ENCODE measurements around the gene BTBD7.

BTBD7 gene

DNA sequence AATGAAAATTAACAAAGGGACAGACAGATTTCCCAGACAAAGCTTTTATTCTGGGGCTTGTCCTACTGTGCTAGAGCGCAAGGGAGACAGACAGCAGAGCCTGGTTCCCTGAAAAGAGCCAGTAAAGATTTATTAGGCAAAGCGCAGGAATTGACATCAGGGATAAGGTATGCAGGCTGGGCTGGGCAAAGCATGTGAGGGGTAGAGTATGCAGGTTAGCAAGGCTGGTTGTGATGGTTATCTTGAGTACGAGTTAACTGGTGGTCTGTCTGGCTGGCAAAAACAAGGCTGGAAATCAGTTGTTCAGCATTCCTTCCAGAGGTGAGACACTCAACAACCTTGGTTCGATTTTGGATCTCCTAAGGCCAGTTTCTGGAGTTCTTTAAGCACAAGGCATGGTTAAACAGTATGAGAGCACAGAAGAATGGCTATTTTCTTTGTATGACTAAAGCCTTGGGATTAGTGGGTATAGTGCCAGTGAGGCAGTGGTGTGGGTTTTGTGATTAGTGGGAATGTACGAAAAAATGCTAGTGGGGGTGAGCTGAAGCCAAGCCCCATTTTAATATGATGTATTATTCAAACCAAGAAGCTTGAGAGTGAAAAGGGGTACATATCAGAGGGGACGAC is 30.9 kb downstream of the BTBD7 start:
- H2AFZ ChIP-seq (ENCODE audit: low read length): no peak overlapping the region
- no peak overlapping the region for H3K4me3 ChIP-seq (ENCODE audit: low read length in 2 of 2)
- no peaks in the 10 kb centered on the region for H3K36me3 ChIP-seq (replicated peaks in 1 of 2; ENCODE audit: control insufficient read depth in 2 of 2, insufficient read depth in 2 of 2, low read length in 2 of 2)
- H2BK15ac ChIP-seq (ENCODE audit: low read length): no peak overlapping the region
- H3K79me1 ChIP-seq (ENCODE audit: low read depth, low read length): peaks cover 4% of the 10 kb centered on the region
- H3K4ac ChIP-seq (ENCODE audit: low read length): no peak overlapping the region
- no peaks in the 10 kb centered on the region for H3K9me3 ChIP-seq (replicated peaks in 1 of 2; ENCODE audit: control insufficient read depth in 2 of 2, insufficient read depth in 1 of 2, low read depth in 1 of 2, low read length in 2 of 2)
- H2BK120ac ChIP-seq (ENCODE audit: low read depth, low read length): no peak overlapping the region
- H4K91ac ChIP-seq (ENCODE audit: low read depth, low read length, poor library complexity): no peak overlapping the region
- H3K23ac ChIP-seq (ENCODE audit: low read depth, low read length, poor library complexity): no peak overlapping the region
- no peak overlapping the region for H2BK5ac ChIP-seq (ENCODE audit: low read length)
- no peak overlapping the region for H2BK12ac ChIP-seq (ENCODE audit: low read length)
- no peak overlapping the region for H3K18ac ChIP-seq (ENCODE audit: low read length)
- H3K27ac ChIP-seq (replicated peaks; ENCODE audit: low read length): peak overlapping the region; percentile 38
- H3K4me2 ChIP-seq (ENCODE audit: insufficient read depth, low read length, poor library complexity, severe bottlenecking): no peak overlapping the region
- no peak overlapping the region for H3K14ac ChIP-seq (ENCODE audit: low read length)
- H3K4me1 ChIP-seq (ENCODE audit: control insufficient read depth in 2 of 2, insufficient read depth in 1 of 2, low read depth in 1 of 2, low read length in 2 of 2): peaks cover 0 to 16% of the 10 kb centered on the region in 2 donors
- no peak overlapping the region for H3K9ac ChIP-seq (ENCODE audit: low read depth, low read length, poor library complexity)
- no peak overlapping the region for H4K8ac ChIP-seq (ENCODE audit: low read depth, low read length)
- no CpG with 5 or more reads among the region's 6 CpGs for WGBS, 2 donors (ENCODE audit: extremely low coverage in 2 of 2, insufficient read length in 2 of 2, insufficient replicate concordance in 1 of 2)
- no peak overlapping the region for H2AK5ac ChIP-seq (ENCODE audit: low read depth, low read length)
- DNase-seq (ENCODE audit: low spot score): no peak
- H3K27me3 ChIP-seq (ENCODE audit: control insufficient read depth in 3 of 3, insufficient read depth in 3 of 3, low read depth in 1 of 3, low read length in 3 of 3): no peaks in the 10 kb centered on the region

DNA sequence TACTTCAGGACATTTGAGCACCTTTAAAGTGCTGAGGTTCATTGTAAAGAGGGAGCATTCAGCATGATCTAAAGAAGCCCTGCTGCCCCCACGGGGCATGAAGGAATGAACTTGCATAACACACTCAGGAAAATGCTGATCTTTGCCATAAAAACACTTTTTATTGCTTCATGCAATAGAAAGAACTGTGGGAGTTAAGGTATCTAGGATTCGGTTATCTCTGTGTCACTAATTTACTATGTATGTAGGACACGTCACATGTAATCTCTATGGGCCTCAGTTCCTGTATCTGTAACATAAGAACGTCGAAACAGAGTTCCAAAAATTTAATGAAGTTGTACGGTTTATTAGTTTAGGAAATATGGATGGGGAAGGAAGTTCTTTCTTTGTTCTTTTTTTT is 33.0 kb downstream of the BTBD7 start:
- 100% methylated on average over 1 of the region's 6 CpGs; no CpG with 5 or more reads in 1 of the 2 donors for WGBS, 2 donors (ENCODE audit: extremely low coverage in 2 of 2, insufficient read length in 2 of 2, insufficient replicate concordance in 1 of 2)
- Histone ChIP-seq H3K9ac (ENCODE audit: low read depth, low read length, poor library complexity) (no peak overlapping the region), H3K27me3 (ENCODE audit: control insufficient read depth in 3 of 3, insufficient read depth in 3 of 3, low read depth in 1 of 3, low read length in 3 of 3) (no peaks in the 10 kb centered on the region), H2BK5ac (ENCODE audit: low read length) (no peak overlapping the region), H2BK12ac (ENCODE audit: low read length) (no peak overlapping the region), H4K8ac (ENCODE audit: low read depth, low read length) (no peak overlapping the region), H4K91ac (ENCODE audit: low read depth, low read length, poor library complexity) (no peak overlapping the region), H2AK5ac (ENCODE audit: low read depth, low read length) (no peak overlapping the region), H3K4me1 (ENCODE audit: control insufficient read depth in 2 of 2, insufficient read depth in 1 of 2, low read depth in 1 of 2, low read length in 2 of 2) (peaks cover 0 to 16% of the 10 kb centered on the region in 2 donors), H3K4me3 (ENCODE audit: low read length in 2 of 2) (no peak overlapping the region), H3K79me1 (ENCODE audit: low read depth, low read length) (peaks cover 4% of the 10 kb centered on the region), H3K4ac (ENCODE audit: low read length) (no peak overlapping the region), H3K36me3 (replicated peaks in 1 of 2; ENCODE audit: control insufficient read depth in 2 of 2, insufficient read depth in 2 of 2, low read length in 2 of 2) (peaks cover 0 to 2% of the 10 kb centered on the region in 2 donors), H3K14ac (ENCODE audit: low read length) (no peak overlapping the region), H3K4me2 (ENCODE audit: insufficient read depth, low read length, poor library complexity, severe bottlenecking) (no peak overlapping the region), H2BK120ac (ENCODE audit: low read depth, low read length) (no peak overlapping the region), H3K23ac (ENCODE audit: low read depth, low read length, poor library complexity) (no peak overlapping the region), H3K9me3 (replicated peaks in 1 of 2; ENCODE audit: control insufficient read depth in 2 of 2, insufficient read depth in 1 of 2, low read depth in 1 of 2, low read length in 2 of 2) (no peaks in the 10 kb centered on the region), H2AFZ (ENCODE audit: low read length) (no peak overlapping the region), H3K27ac (replicated peaks; ENCODE audit: low read length) (no peak overlapping the region), H2BK15ac (ENCODE audit: low read length) (no peak overlapping the region), H3K18ac (ENCODE audit: low read length) (no peak overlapping the region)
- DNase-seq (ENCODE audit: low spot score): no peak

- H3K23ac ChIP-seq (ENCODE audit: low read depth, low read length, poor library complexity): no peak overlapping the region
- peaks cover 0 to 6% of the 10 kb centered on the region in 2 donors for H3K36me3 ChIP-seq (replicated peaks in 1 of 2; ENCODE audit: control insufficient read depth in 2 of 2, insufficient read depth in 2 of 2, low read length in 2 of 2)
- H2BK12ac ChIP-seq (ENCODE audit: low read length): no peak overlapping the region
- no peak overlapping the region for H3K4me3 ChIP-seq (ENCODE audit: low read length in 2 of 2)
- no peak overlapping the region for H4K91ac ChIP-seq (ENCODE audit: low read depth, low read length, poor library complexity)
- no peak overlapping the region for H2AFZ ChIP-seq (ENCODE audit: low read length)
- H2BK15ac ChIP-seq (ENCODE audit: low read length): no peak overlapping the region
- H3K4me2 ChIP-seq (ENCODE audit: insufficient read depth, low read length, poor library complexity, severe bottlenecking): no peak overlapping the region
- peaks cover 4% of the 10 kb centered on the region for H3K79me1 ChIP-seq (ENCODE audit: low read depth, low read length)
- peaks cover 0 to 16% of the 10 kb centered on the region in 2 donors for H3K4me1 ChIP-seq (ENCODE audit: control insufficient read depth in 2 of 2, insufficient read depth in 1 of 2, low read depth in 1 of 2, low read length in 2 of 2)
- no peak overlapping the region for H2BK5ac ChIP-seq (ENCODE audit: low read length)
- H3K18ac ChIP-seq (ENCODE audit: low read length): no peak overlapping the region
- no peak overlapping the region for H2BK120ac ChIP-seq (ENCODE audit: low read depth, low read length)
- H3K9me3 ChIP-seq (replicated peaks in 1 of 2; ENCODE audit: control insufficient read depth in 2 of 2, insufficient read depth in 1 of 2, low read depth in 1 of 2, low read length in 2 of 2): no peaks in the 10 kb centered on the region
- no peak for DNase-seq (ENCODE audit: low spot score)
- no peak overlapping the region for H3K14ac ChIP-seq (ENCODE audit: low read length)
- H3K27ac ChIP-seq (replicated peaks; ENCODE audit: low read length): no peak overlapping the region
- no peak overlapping the region for H2AK5ac ChIP-seq (ENCODE audit: low read depth, low read length)
- WGBS, 2 donors (ENCODE audit: extremely low coverage in 2 of 2, insufficient read length in 2 of 2, insufficient replicate concordance in 1 of 2): no CpG with 5 or more reads among the region's 3 CpGs
- H3K27me3 ChIP-seq (ENCODE audit: control insufficient read depth in 3 of 3, insufficient read depth in 3 of 3, low read depth in 1 of 3, low read length in 3 of 3): no peaks in the 10 kb centered on the region
- no peak overlapping the region for H3K9ac ChIP-seq (ENCODE audit: low read depth, low read length, poor library complexity)
- no peak overlapping the region for H4K8ac ChIP-seq (ENCODE audit: low read depth, low read length)
- no peak overlapping the region for H3K4ac ChIP-seq (ENCODE audit: low read length)
Measured at GRCh38 chr14:93299416-93299815, 33.4 kb downstream of the BTBD7 start.

DNA sequence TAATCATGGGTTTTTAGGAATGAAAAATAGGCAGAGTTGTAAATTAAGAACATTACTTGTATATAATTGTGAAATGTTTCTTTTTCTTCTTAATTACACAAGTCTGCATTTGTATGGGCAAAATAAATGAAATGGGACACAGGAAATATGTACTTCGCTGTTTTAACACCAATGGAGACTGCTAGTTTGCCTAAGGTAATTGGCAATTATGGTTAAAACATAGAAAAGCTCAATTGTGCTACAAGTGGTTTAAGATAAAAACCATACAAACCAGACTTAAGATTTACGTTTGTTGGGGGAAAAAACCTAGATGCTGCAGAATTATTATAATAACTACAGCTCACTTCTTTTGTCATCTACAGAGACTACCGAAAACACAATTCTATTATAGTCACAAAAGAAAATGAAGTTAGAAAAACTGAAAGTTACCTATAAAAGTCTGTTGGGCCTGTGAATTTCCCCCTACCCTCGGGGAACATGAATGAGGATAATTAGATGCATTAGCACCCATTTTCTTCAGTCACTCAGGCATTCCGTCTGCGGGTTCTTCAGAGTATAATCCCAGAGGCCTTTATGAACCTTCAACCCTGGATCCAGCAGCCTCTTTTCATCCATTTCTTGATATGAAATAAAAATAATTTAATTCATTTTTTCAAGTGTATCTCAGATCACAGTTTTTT is 37.2 kb downstream of the BTBD7 start:
- Histone ChIP-seq H3K4me3 (ENCODE audit: low read length in 2 of 2) (no peak overlapping the region), H2AK5ac (ENCODE audit: low read depth, low read length) (no peak overlapping the region)
- no CpG with 5 or more reads among the region's 6 CpGs for WGBS, 2 donors (ENCODE audit: extremely low coverage in 2 of 2, insufficient read length in 2 of 2, insufficient replicate concordance in 1 of 2)

More for the DNA sequence above, 37.2 kb downstream of the BTBD7 start:
- Histone ChIP-seq H2BK12ac (ENCODE audit: low read length) (no peak overlapping the region), H3K4me2 (ENCODE audit: insufficient read depth, low read length, poor library complexity, severe bottlenecking) (no peak overlapping the region), H3K18ac (ENCODE audit: low read length) (no peak overlapping the region), H4K91ac (ENCODE audit: low read depth, low read length, poor library complexity) (no peak overlapping the region), H3K23ac (ENCODE audit: low read depth, low read length, poor library complexity) (no peak overlapping the region), H4K8ac (ENCODE audit: low read depth, low read length) (no peak overlapping the region), H3K36me3 (replicated peaks in 1 of 2; ENCODE audit: control insufficient read depth in 2 of 2, insufficient read depth in 2 of 2, low read length in 2 of 2) (peaks cover 0 to 27% of the 10 kb centered on the region in 2 donors), H2BK120ac (ENCODE audit: low read depth, low read length) (no peak overlapping the region), H3K27ac (replicated peaks; ENCODE audit: low read length) (no peak overlapping the region), H3K14ac (ENCODE audit: low read length) (no peak overlapping the region), H3K4me1 (ENCODE audit: control insufficient read depth in 2 of 2, insufficient read depth in 1 of 2, low read depth in 1 of 2, low read length in 2 of 2) (peaks cover 0 to 1% of the 10 kb centered on the region in 2 donors), H2BK5ac (ENCODE audit: low read length) (no peak overlapping the region), H3K9me3 (replicated peaks in 1 of 2; ENCODE audit: control insufficient read depth in 2 of 2, insufficient read depth in 1 of 2, low read depth in 1 of 2, low read length in 2 of 2) (no peaks in the 10 kb centered on the region), H2BK15ac (ENCODE audit: low read length) (no peak overlapping the region), H2AFZ (ENCODE audit: low read length) (no peak overlapping the region), H3K27me3 (ENCODE audit: control insufficient read depth in 3 of 3, insufficient read depth in 3 of 3, low read depth in 1 of 3, low read length in 3 of 3) (no peaks in the 10 kb centered on the region), H3K9ac (ENCODE audit: low read depth, low read length, poor library complexity) (no peak overlapping the region), H3K79me1 (ENCODE audit: low read depth, low read length) (peaks cover 2% of the 10 kb centered on the region), H3K4ac (ENCODE audit: low read length) (no peak overlapping the region)
- DNase-seq (ENCODE audit: low spot score): no peak
